Progenitor cell of endocrine pancreas (in vitro differentiated cells): Measurements from ENCODE around the gene FSTL5. TPM values are rescaled to one million over a fixed set of nuclear protein-coding genes. Genes with fewer than 3 reads are reported as not detected.

ENCODE experiments used
- DNase-seq: peaks from one replicate; pipeline ENCODE4 v3.0.0; 2021; ENCODE audit warnings: low spot score; ENCODE audit not compliant: unreplicated experiment
- H3K27ac Mint-ChIP-seq: 2 replicates; pipeline ENCODE4 v1.8.0; 2021; ENCODE audit warnings: mild to moderate bottlenecking, moderate library complexity, mixed read lengths
- H3K27me3 Mint-ChIP-seq: 2 replicates; pipeline ENCODE4 v1.8.0; 2021; ENCODE audit warnings: mixed read lengths
- H3K36me3 Mint-ChIP-seq: 2 replicates; pipeline ENCODE4 v1.8.0; 2022; ENCODE audit warnings: mixed read lengths; ENCODE audit not compliant: insufficient read depth
- H3K4me1 Mint-ChIP-seq: 2 replicates; pipeline ENCODE4 v1.8.0; 2021; ENCODE audit warnings: low read depth, mixed read lengths
- H3K4me3 Mint-ChIP-seq: 2 replicates; pipeline ENCODE4 v1.8.0; 2021; ENCODE audit warnings: low read depth, mild to moderate bottlenecking, moderate library complexity, mixed read lengths
- H3K9me3 Mint-ChIP-seq: 2 replicates; pipeline ENCODE4 v1.8.0; 2021; ENCODE audit warnings: low read depth, mixed read lengths
- total RNA-seq: library from RNA; stranded (reverse); gene quantifications from 2 replicates; pipeline ENCODE4 v1.2.1, GENCODE V29; 2021
- TF ChIP-seq, protein P1 (sequence below): fragments of 200-600 bp; sonication (generic); IDR thresholded peaks from one replicate; pipeline ENCODE4 v1.5.0; 2021; ENCODE audit warnings: antibody characterized with exemption, mild to moderate bottlenecking; ENCODE audit not compliant: unreplicated experiment

Gene FSTL5
- total RNA-seq, 1 donor from 2014 or later = 15.5 TPM

DNA sequence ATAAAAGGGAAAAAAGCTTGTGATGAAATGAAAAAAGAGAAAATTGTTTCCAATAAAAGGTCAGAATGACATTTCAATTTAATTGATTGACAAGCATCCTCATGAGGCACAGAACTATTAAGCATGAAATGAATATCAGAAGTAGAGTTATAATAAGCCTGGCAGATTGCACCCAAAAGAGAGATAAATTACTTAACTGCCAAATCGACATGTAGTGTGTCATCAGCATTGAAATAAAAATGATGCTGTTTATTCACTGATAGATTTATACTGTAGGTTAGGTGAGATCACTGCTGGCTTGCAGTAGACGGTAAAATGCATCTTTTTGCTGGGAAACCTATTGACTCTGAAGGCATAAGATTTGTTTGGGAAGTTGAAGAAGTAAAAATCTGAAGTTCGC, 507.2 kb downstream of the FSTL5 start:
- no peaks in the 10 kb centered on the region for H3K9me3 Mint-ChIP-seq
- no peak overlapping the region for H3K4me3 Mint-ChIP-seq
- TF ChIP-seq, protein P1, sequence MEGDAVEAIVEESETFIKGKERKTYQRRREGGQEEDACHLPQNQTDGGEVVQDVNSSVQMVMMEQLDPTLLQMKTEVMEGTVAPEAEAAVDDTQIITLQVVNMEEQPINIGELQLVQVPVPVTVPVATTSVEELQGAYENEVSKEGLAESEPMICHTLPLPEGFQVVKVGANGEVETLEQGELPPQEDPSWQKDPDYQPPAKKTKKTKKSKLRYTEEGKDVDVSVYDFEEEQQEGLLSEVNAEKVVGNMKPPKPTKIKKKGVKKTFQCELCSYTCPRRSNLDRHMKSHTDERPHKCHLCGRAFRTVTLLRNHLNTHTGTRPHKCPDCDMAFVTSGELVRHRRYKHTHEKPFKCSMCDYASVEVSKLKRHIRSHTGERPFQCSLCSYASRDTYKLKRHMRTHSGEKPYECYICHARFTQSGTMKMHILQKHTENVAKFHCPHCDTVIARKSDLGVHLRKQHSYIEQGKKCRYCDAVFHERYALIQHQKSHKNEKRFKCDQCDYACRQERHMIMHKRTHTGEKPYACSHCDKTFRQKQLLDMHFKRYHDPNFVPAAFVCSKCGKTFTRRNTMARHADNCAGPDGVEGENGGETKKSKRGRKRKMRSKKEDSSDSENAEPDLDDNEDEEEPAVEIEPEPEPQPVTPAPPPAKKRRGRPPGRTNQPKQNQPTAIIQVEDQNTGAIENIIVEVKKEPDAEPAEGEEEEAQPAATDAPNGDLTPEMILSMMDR = no peak
- DNase-seq = no peak
- H3K4me1 Mint-ChIP-seq = no peaks in the 10 kb centered on the region
- H3K36me3 Mint-ChIP-seq = no peaks in the 10 kb centered on the region
- H3K27ac Mint-ChIP-seq = no peak overlapping the region
- no peaks in the 10 kb centered on the region for H3K27me3 Mint-ChIP-seq

- H3K27ac Mint-ChIP-seq = no peak overlapping the region
- H3K4me3 Mint-ChIP-seq = no peak overlapping the region
- H3K4me1 Mint-ChIP-seq = no peaks in the 10 kb centered on the region
- no peaks in the 10 kb centered on the region for H3K9me3 Mint-ChIP-seq
- DNase-seq = no peak
- TF ChIP-seq, protein P1 = no peak
- H3K36me3 Mint-ChIP-seq = no peaks in the 10 kb centered on the region
- H3K27me3 Mint-ChIP-seq = no peaks in the 10 kb centered on the region
Observed at GRCh38 chr4:161655148-161655547, 508.7 kb downstream of the FSTL5 start.

- no peak overlapping the region for H3K27ac Mint-ChIP-seq
- DNase-seq = no peak
Observed at GRCh38 chr4:161653697-161654096, 510.1 kb downstream of the FSTL5 start.

GRCh38 chr4:161651586-161651985, 512.2 kb downstream of the FSTL5 start:
- no peak overlapping the region for H3K27ac Mint-ChIP-seq
- peaks cover 4% of the 10 kb centered on the region for H3K36me3 Mint-ChIP-seq
- TF ChIP-seq, protein P1 = no peak
- no peak for DNase-seq
- no peaks in the 10 kb centered on the region for H3K4me1 Mint-ChIP-seq
- H3K4me3 Mint-ChIP-seq = no peak overlapping the region
- peaks cover 10% of the 10 kb centered on the region for H3K9me3 Mint-ChIP-seq
- H3K27me3 Mint-ChIP-seq = no peaks in the 10 kb centered on the region

More at GRCh38 chr4:161653697-161654096, 510.1 kb downstream of the FSTL5 start:
- peaks cover 4% of the 10 kb centered on the region for H3K9me3 Mint-ChIP-seq
- H3K4me3 Mint-ChIP-seq = no peak overlapping the region
- H3K4me1 Mint-ChIP-seq = no peaks in the 10 kb centered on the region
- no peaks in the 10 kb centered on the region for H3K27me3 Mint-ChIP-seq
- peaks cover 2% of the 10 kb centered on the region for H3K36me3 Mint-ChIP-seq
- TF ChIP-seq, protein P1 = no peak

- Mint-ChIP-seq H3K27me3 (no peaks in the 10 kb centered on the region), H3K4me1 (no peaks in the 10 kb centered on the region), H3K4me3 (no peak overlapping the region), H3K36me3 (peaks cover 4% of the 10 kb centered on the region), H3K9me3 (peaks cover 10% of the 10 kb centered on the region), H3K27ac (no peak overlapping the region)
- DNase-seq = no peak
- TF ChIP-seq, protein P1 = no peak
Observed at GRCh38 chr4:161650812-161651211, 513.0 kb downstream of the FSTL5 start.
